ENCODE results near the gene TRIM14.

The TRIM14 gene

DNA sequence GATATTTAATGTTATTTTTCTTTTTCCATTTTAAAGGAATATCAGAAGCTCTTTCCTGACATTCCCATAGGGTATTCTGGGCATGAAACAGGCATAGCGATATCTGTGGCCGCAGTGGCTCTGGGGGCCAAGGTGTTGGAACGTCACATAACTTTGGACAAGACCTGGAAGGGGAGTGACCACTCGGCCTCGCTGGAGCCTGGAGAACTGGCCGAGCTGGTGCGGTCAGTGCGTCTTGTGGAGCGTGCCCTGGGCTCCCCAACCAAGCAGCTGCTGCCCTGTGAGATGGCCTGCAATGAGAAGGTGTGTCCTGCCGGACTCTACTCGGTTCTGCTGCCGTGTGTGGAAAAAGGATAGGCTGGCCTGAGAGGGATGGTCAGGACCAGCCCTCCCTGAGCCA is 38.2 kb downstream of the TRIM14 start:
- TF ChIP-seq FOXP2 (optimal IDR thresholded peaks at IDR 0.05; ENCODE audit: borderline replicate concordance, extremely low read depth, extremely low read length, insufficient read depth) (no peak), TAF1 (IDR thresholded peaks at IDR 0.05; ENCODE audit: borderline replicate concordance, insufficient read depth, low read length) (no peak), SIN3A (IDR thresholded peaks at IDR 0.05; ENCODE audit: borderline replicate concordance, insufficient read depth, low read length) (no peak), POLR2AphosphoS5 (IDR thresholded peaks at IDR 0.05; ENCODE audit: low read depth, low read length) (no peak)
- TF ChIP-seq, protein P1, sequence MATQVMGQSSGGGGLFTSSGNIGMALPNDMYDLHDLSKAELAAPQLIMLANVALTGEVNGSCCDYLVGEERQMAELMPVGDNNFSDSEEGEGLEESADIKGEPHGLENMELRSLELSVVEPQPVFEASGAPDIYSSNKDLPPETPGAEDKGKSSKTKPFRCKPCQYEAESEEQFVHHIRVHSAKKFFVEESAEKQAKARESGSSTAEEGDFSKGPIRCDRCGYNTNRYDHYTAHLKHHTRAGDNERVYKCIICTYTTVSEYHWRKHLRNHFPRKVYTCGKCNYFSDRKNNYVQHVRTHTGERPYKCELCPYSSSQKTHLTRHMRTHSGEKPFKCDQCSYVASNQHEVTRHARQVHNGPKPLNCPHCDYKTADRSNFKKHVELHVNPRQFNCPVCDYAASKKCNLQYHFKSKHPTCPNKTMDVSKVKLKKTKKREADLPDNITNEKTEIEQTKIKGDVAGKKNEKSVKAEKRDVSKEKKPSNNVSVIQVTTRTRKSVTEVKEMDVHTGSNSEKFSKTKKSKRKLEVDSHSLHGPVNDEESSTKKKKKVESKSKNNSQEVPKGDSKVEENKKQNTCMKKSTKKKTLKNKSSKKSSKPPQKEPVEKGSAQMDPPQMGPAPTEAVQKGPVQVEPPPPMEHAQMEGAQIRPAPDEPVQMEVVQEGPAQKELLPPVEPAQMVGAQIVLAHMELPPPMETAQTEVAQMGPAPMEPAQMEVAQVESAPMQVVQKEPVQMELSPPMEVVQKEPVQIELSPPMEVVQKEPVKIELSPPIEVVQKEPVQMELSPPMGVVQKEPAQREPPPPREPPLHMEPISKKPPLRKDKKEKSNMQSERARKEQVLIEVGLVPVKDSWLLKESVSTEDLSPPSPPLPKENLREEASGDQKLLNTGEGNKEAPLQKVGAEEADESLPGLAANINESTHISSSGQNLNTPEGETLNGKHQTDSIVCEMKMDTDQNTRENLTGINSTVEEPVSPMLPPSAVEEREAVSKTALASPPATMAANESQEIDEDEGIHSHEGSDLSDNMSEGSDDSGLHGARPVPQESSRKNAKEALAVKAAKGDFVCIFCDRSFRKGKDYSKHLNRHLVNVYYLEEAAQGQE (IDR thresholded peaks at IDR 0.05; ENCODE audit: insufficient read depth in 1 of 2, low read depth in 2 of 2, low read length in 2 of 2): no peak

DNA sequence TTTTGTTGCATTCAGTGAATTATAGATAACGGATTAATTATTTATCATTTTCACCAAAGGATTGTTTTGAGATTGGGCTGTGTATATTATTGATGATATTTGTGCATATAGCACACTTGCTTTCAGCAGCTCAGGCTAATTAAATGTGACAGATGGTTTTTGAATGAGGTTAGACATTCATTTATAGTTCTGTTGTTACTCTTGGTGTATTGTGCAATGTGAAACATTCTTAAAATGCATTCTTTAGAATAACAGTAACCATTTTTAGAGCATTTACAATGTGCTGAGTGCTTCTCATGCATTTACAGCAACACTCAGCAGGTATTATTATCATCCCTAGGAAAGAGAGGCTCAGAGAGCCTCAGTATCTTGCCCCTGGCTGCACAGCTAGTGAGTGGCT is 38.7 kb downstream of the TRIM14 start:
- no peak for TF ChIP-seq POLR2AphosphoS5 (IDR thresholded peaks at IDR 0.05; ENCODE audit: low read depth, low read length)
- TF ChIP-seq, protein P1 (IDR thresholded peaks at IDR 0.05; ENCODE audit: insufficient read depth in 1 of 2, low read depth in 2 of 2, low read length in 2 of 2): no peak
- TF ChIP-seq TAF1 (IDR thresholded peaks at IDR 0.05; ENCODE audit: borderline replicate concordance, insufficient read depth, low read length): no peak

DNA sequence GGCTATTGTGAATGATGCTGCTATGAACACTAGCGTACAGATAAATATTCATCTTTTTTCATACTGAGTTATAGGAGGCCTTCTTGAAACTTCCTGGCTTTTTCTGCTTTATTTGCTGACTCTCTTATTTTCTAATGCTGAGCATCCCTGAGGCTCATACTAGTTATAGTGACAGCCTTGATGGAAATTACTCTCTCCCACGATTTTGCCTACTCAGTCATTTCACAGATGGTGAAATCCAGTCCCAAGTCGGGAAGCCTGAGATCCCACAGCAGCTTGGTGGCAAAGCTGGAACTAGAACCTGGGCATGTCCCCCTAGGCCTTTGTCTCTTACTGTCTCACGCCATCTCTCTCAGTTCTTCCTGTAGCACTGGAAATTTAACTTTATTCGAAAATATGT is 40.1 kb downstream of the TRIM14 start:
- no peak for TF ChIP-seq TAF1 (IDR thresholded peaks at IDR 0.05; ENCODE audit: borderline replicate concordance, insufficient read depth, low read length)
- TF ChIP-seq POLR2AphosphoS5 (IDR thresholded peaks at IDR 0.05; ENCODE audit: low read depth, low read length): no peak

DNA sequence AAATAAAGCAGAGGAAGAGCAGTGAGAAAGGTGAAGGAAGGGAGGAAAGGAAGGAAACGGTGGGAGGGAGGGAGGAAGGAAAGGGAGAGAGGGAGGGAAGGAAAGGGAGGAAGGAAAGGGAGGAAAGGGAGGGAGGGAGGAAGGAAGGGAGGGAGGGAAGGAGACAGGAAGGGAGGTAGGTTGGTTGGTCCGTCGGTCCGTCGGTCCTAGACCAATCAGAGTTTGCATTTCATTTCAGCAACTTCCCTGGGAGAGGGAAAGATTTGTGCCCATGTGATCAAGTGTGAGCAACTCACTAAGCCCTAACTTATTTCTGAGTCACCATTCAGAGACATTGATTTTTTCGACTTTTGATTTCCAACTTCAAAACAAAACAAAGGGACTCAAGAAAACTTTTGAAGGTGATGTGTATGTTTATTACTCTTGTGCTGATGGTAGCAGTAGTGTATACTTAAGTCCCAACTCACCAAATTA is 43.7 kb downstream of the TRIM14 start:
- TF ChIP-seq FOXP2 (optimal IDR thresholded peaks at IDR 0.05; ENCODE audit: borderline replicate concordance, extremely low read depth, extremely low read length, insufficient read depth) (no peak), TAF1 (IDR thresholded peaks at IDR 0.05; ENCODE audit: borderline replicate concordance, insufficient read depth, low read length) (no peak), POLR2AphosphoS5 (IDR thresholded peaks at IDR 0.05; ENCODE audit: low read depth, low read length) (no peak), SIN3A (IDR thresholded peaks at IDR 0.05; ENCODE audit: borderline replicate concordance, insufficient read depth, low read length) (no peak)
- TF ChIP-seq, protein P1 (IDR thresholded peaks at IDR 0.05; ENCODE audit: insufficient read depth in 1 of 2, low read depth in 2 of 2, low read length in 2 of 2): no peak

DNA sequence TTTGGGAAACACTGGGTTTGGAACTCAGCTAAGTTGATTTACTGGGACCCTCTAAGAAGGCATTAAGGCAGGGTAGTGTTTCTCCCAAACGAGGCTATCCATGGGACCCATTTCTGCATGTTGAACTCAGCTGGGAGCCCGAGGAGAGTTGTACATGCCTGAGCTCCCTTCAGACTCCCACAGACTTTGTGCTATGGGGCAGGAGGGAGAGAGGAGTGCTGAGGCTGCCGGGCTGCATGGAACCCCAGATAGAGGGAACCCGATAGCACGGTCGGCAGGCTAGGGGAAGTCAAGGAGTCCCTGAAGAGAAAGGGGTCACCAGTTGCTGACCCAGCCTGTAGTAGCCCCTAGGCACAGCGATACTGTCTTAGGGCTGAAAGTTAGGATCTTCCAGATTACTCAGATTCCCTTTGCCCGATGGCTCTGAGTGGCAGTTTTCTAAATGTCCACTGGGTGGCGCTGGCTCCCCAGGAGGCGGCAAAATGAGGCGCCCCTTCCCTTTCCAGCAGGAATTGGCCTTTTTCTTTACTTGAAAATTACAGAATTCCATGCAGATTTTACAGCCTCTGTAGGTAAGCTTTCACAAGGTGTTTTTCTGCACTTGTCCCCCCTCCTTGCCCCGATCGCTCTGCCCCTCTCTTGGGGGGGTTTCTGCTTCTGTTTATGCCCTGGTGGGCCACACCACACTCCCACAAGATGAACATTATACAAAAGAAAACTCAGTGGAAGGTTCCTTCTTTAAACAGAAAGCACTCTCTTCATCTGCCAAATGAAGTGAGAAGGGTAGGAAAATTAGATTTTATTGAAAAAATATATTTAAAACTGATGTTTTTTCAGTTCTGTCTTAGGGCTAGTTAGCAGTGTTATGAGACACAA is 44.7 kb downstream of the TRIM14 start:
- TF ChIP-seq, protein P1 (IDR thresholded peaks at IDR 0.05; ENCODE audit: insufficient read depth in 1 of 2, low read depth in 2 of 2, low read length in 2 of 2): no peak
- TF ChIP-seq TAF1 (IDR thresholded peaks at IDR 0.05; ENCODE audit: borderline replicate concordance, insufficient read depth, low read length): no peak
- no peak for TF ChIP-seq POLR2AphosphoS5 (IDR thresholded peaks at IDR 0.05; ENCODE audit: low read depth, low read length)
- no peak for TF ChIP-seq SIN3A (IDR thresholded peaks at IDR 0.05; ENCODE audit: borderline replicate concordance, insufficient read depth, low read length)
- no peak for TF ChIP-seq FOXP2 (optimal IDR thresholded peaks at IDR 0.05; ENCODE audit: borderline replicate concordance, extremely low read depth, extremely low read length, insufficient read depth)
